HepG2 (cell line): ENCODE data around the gene CLASRP. TPM values are rescaled to one million over a fixed set of nuclear protein-coding genes. Genes with fewer than 3 reads are reported as not detected.

Experiments used
- ATAC-seq: fragments of 200-7000 bp; cut with Tn5 transposase; 3 replicates; pipeline ENCODE4 v1.9.1; 2020; ENCODE audit warnings: mild to moderate bottlenecking, moderate library complexity
- BruUV-seq: library from RNA; stranded (reverse); fragments of 400-500 nt; replicated peaks from 2 replicates; lab custom pipeline; 2021; lab: Mats Ljungman, UMichigan
- CTCF ChIA-PET: fragments of 300-600 bp; formaldehyde crosslinking; extraction: SDS; loops from one replicate; lab custom pipeline; 2021; ENCODE audit warnings: low total read pairs, inconsistent platforms, low intra/inter-chr PET ratio; lab: Yijun Ruan, JAX
- POLR2A ChIA-PET: fragments of 350-600 bp; sonication (Branson Sonifier 250); formaldehyde crosslinking; loops from one replicate; lab custom pipeline; 2020; ENCODE audit warnings: antibody characterized with exemption, inconsistent platforms; lab: Yijun Ruan, JAX
- DNase-seq: peaks from one replicate; pipeline ENCODE4 v3.0.0-alpha.2; 2015; ENCODE audit warnings: low spot score
- FAIRE-seq: peaks from 3 replicates; lab custom pipeline; 2011; peaks lifted over from hg19 to GRCh38; lab: Jason Lieb, UNC
- H2AFZ ChIP-seq: one replicate; pipeline ENCODE4 v1.6.1; 2011; ENCODE audit warnings: low read length, inconsistent platforms
- H3K27ac ChIP-seq: fragments of 300-600 bp; 3 replicates; pipeline ENCODE4 v1.8.0; 2011; ENCODE audit warnings: mixed run types, mild to moderate bottlenecking, mixed read lengths, low read length, inconsistent platforms; ENCODE audit not compliant: insufficient read depth; ENCODE audit errors: extremely low read length
- H3K27me3 ChIP-seq, 2 experiments: fragments of 200-600 bp in 1 of 2; 2 replicates in 1 of 2; 3 replicates in 1 of 2; pipeline versions ENCODE4 v1.6.0 to v1.8.0; 2011; ENCODE audit warnings: low read length in 2 of 2, mild to moderate bottlenecking in 2 of 2, moderate library complexity in 2 of 2, inconsistent platforms in 1 of 2; ENCODE audit not compliant: insufficient read depth in 2 of 2, control insufficient read depth in 1 of 2
- H3K36me3 ChIP-seq, 2 experiments: fragments of 200-600 bp in 1 of 2; replicated peaks in 1 of 2; 2 replicates in 1 of 2; 3 replicates in 1 of 2; pipeline versions ENCODE4 v1.5.1 to v1.8.0; 2011; ENCODE audit warnings: low read length in 2 of 2, inconsistent platforms in 1 of 2; ENCODE audit not compliant: insufficient read depth in 2 of 2, control insufficient read depth in 1 of 2
- H3K4me1 ChIP-seq: 2 replicates; pipeline ENCODE4 v1.5.1; 2012; ENCODE audit warnings: low read length, inconsistent platforms; ENCODE audit not compliant: insufficient read depth
- H3K4me2 ChIP-seq: 2 replicates; pipeline ENCODE4 v1.6.0; 2011; ENCODE audit warnings: low read depth, low read length, inconsistent platforms
- H3K4me3 ChIP-seq, 3 experiments: fragments of 200-600 bp in 1 of 3; sonication (generic), shearing (Covaris generic) in 1 of 3; replicated peaks in 1 of 3; 2 replicates each; pipeline ENCODE4 v1.5.1; 2011 to 2016; ENCODE audit warnings: low read length in 3 of 3, inconsistent platforms in 2 of 3, low read depth in 2 of 3, mild to moderate bottlenecking in 2 of 3, control low read depth in 1 of 3, mixed read lengths in 1 of 3; ENCODE audit not compliant: insufficient read depth in 1 of 3
- H3K79me2 ChIP-seq: one replicate; pipeline ENCODE4 v1.6.1; 2011; ENCODE audit warnings: low read length, inconsistent platforms; ENCODE audit not compliant: insufficient read depth
- H3K9ac ChIP-seq: 2 replicates; pipeline ENCODE4 v1.6.0; 2011; ENCODE audit warnings: mild to moderate bottlenecking, low read depth, low read length, inconsistent platforms; ENCODE audit not compliant: insufficient read depth
- H3K9me3 ChIP-seq: 2 replicates; pipeline ENCODE4 v1.5.1; 2012; ENCODE audit warnings: mild to moderate bottlenecking, low read length
- H4K20me1 ChIP-seq: 2 replicates; pipeline ENCODE4 v1.6.0; 2011; ENCODE audit warnings: inconsistent platforms, mild to moderate bottlenecking, low read length, moderate library complexity; ENCODE audit not compliant: insufficient read depth
- AGO2 ChIP-seq: fragments of 200-400 bp; formaldehyde crosslinking; optimal IDR thresholded peaks from 2 replicates; pipeline ENCODE3; 2017; ENCODE audit warnings: mild to moderate bottlenecking, low read depth, low read length, moderate library complexity
- WGBS: methylation state at CpG from one replicate; pipeline ENCODE4 v1.1.6; 2017; ENCODE audit warnings: low lambda C conversion rate; 5-methylcytosine and 5-hydroxymethylcytosine counted together
- in situ Hi-C: cut with HindIII; loops from 2 replicates; pipeline ENCODE4 v1.10.0; 2017; ENCODE audit warnings: low pct_unique_long_range_greater_than_20kb; ENCODE audit not compliant: extremely low pct_ligation_motif_present
- intact Hi-C: fragments of 100-400 bp; cut with micrococcal nuclease; formaldehyde crosslinking; loops from one replicate; pipeline ENCODE4 v1.10.0; 2022; ENCODE audit not compliant: unreplicated experiment
- polyA plus RNA-seq, 8 experiments: library from polyadenylated mRNA; depleted of rRNA in 3 of 8; stranded (reverse) in 7 of 8; unstranded in 1 of 8; fragments of >200 nt; fragmentation: Illumina TruSeq in 4 of 8; extraction: Trizol in 4 of 8; gene quantifications; 2 replicates each; pipeline versions ENCODE4 v1.2.1 to v1.2.3, GENCODE V29; 2011 to 2016; ENCODE audit warnings: low read depth in 4 of 8, missing spikeins in 1 of 8, mixed read lengths in 1 of 8; ENCODE audit not compliant: insufficient read depth in 1 of 8
- total RNA-seq, 5 experiments: library from RNA; depleted of rRNA; stranded (reverse); fragments of >200 nt; fragmentation: Illumina TruSeq; extraction: Trizol; gene quantifications; 2 replicates each; pipeline ENCODE4 v1.2.3, GENCODE V29; 2016; ENCODE audit warnings: low read depth in 1 of 5
- TF ChIP-seq, protein P1 (sequence below): sonication (generic); formaldehyde crosslinking; IDR thresholded peaks from 2 replicates; pipeline ENCODE4; 2020; ENCODE audit warnings: missing genetic modification reagents, mild to moderate bottlenecking, borderline replicate concordance
- TF ChIP-seq, protein P2 (sequence below): IDR thresholded peaks from 2 replicates; pipeline ENCODE4 v1.6.1; 2016; ENCODE audit warnings: missing biosample characterization, missing genetic modification reagents, low read depth

Gene CLASRP
- total and polyA plus RNA-seq, 2 of the 13 experiments (the other 11 are each of a cell fraction or from before 2014, with no cell fraction given): 32.0 to 51.4 TPM

DNA sequence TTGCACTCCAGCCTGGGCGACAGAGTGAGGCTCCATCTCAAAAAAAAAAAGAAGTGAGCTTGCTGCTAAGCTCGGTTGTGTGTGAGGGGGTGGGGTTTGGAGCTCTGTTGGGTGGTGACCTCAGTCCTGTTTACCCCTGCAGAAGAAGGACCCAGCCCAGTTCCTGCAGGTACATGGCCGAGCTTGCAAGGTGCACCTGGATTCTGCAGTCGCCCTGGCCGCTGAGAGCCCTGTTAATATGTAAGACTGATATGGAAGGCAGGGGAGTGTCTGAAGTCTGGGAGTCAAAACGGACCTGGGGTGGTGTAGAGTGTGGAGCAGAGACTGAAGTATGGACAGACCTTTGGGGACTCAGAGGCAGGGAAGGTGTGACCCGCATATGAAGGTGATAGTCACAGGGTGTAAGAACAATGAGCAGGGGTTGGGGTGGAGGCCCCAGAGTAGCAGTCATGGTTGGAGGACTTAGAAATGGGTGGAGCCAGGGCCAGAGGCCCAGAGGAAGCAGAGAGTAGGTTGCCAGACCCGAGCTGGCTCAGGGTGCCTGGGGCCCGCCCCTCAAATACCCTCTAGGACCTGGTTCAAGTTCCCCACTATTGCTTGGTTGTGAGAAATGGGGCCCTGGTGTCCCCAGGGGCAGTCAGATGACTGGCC is 13.2 kb downstream of the CLASRP start:
- POLR2A ChIA-PET: no interaction called here
- FAIRE-seq (no peak), ATAC-seq (no peak), DNase-seq (no peak)
- Histone ChIP-seq H2AFZ (no peak overlapping the region), H3K9me3 (no peaks in the 10 kb centered on the region), H3K27me3 (no peaks in the 10 kb centered on the region), H4K20me1 (peaks cover 9% of the 10 kb centered on the region; the same call in 1 of the 2 replicates), H3K4me2 (no peak overlapping the region), H3K79me2 (peaks cover 41% of the 10 kb centered on the region), H3K36me3 (peaks cover 35 to 60% of the 10 kb centered on the region in 2 experiments), H3K4me3 (no peak overlapping the region), H3K27ac (no peak overlapping the region), H3K9ac (no peak overlapping the region), H3K4me1 (peaks cover 18% of the 10 kb centered on the region)
- TF ChIP-seq, protein P1, sequence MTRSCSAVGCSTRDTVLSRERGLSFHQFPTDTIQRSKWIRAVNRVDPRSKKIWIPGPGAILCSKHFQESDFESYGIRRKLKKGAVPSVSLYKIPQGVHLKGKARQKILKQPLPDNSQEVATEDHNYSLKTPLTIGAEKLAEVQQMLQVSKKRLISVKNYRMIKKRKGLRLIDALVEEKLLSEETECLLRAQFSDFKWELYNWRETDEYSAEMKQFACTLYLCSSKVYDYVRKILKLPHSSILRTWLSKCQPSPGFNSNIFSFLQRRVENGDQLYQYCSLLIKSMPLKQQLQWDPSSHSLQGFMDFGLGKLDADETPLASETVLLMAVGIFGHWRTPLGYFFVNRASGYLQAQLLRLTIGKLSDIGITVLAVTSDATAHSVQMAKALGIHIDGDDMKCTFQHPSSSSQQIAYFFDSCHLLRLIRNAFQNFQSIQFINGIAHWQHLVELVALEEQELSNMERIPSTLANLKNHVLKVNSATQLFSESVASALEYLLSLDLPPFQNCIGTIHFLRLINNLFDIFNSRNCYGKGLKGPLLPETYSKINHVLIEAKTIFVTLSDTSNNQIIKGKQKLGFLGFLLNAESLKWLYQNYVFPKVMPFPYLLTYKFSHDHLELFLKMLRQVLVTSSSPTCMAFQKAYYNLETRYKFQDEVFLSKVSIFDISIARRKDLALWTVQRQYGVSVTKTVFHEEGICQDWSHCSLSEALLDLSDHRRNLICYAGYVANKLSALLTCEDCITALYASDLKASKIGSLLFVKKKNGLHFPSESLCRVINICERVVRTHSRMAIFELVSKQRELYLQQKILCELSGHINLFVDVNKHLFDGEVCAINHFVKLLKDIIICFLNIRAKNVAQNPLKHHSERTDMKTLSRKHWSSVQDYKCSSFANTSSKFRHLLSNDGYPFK: no peak
- TF ChIP-seq, protein P2, sequence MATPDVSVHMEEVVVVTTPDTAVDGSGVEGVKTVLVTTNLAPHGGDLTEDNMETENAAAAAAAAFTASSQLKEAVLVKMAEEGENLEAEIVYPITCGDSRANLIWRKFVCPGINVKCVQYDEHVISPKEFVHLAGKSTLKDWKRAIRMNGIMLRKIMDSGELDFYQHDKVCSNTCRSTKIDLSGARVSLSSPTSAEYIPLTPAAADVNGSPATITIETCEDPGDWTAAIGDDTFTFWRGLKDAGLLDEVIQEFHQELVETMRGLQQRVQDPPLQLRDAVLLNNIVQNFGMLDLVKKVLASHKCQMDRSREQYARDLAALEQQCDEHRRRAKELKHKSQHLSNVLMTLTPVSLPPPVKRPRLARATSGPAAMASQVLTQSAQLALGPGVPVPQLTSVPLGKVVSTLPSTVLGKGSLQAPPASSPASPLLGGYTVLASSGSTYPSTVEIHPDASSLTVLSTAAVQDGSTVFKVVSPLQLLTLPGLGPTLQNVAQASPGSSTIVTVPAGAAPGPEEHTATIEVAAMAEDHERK (CRISPR knock-in tag): no peak
- TF ChIP-seq AGO2: peak; percentile 4
- intact Hi-C loops (no loop called here), in situ Hi-C loops (no loop called here)
- CTCF ChIA-PET: no interaction called here
- no TSS peak for BruUV-seq
- WGBS: 91% methylated on average over 9 of the region's 9 CpGs
